G401 (cell line): ENCODE data around the gene TTC23. TPM values are rescaled to one million over a fixed set of nuclear protein-coding genes. Genes with fewer than 3 reads are reported as not detected.
"Not testable (repeated sequence)": the region's sequence is repeated elsewhere in the genome, so short reads cannot be mapped to it uniquely, and the experiment has no call there.

ENCODE experiments used
- DNase-seq: peaks from one replicate; pipeline ENCODE4 v3.0.0-alpha.2; 2015; ENCODE audit warnings: low spot score
- in situ Hi-C: cut with HindIII; loops from 2 replicates; pipeline ENCODE4 v1.10.0; 2016; ENCODE audit warnings: low sequenced_read_pairs, mixed read lengths
- total RNA-seq: library from RNA; depleted of rRNA; stranded (reverse); fragments of >200 nt; shearing (Covaris generic); gene quantifications from 2 replicates; pipeline ENCODE4 v1.2.3, GENCODE V29; 2014

Gene TTC23
- total RNA-seq, 1 experiment from 2014 or later = 31.5 TPM

- in situ Hi-C loops = no loop called here
- DNase-seq = peak; percentile 100
Measured at GRCh38 chr15:99250857-99251841, 1.8 kb upstream of the TTC23 start, which contains the start of gene LRRC28. Gene LRRC28, plus strand, starts transcription at chr15:99251481. Its CDS starts 4,477 bp downstream, at chr15:99255958.

- in situ Hi-C loops = no loop called here
Measured at GRCh38 chr15:99250494-99250856, 1.1 kb upstream of the TTC23 start.

GRCh38 chr15:99250001-99250400 lies 620 bp upstream of the TTC23 start:
- DNase-seq = no peak
- in situ Hi-C loops = no loop called here

More at GRCh38 chr15:99250494-99250856, 1.1 kb upstream of the TTC23 start:
- DNase-seq = no peak

- DNase-seq = no peak
- in situ Hi-C loops = no loop called here
Measured at GRCh38 chr15:99248000-99248715, 1.2 kb downstream of the TTC23 start.

GRCh38 chr15:99247062-99247461 lies 2.3 kb downstream of the TTC23 start:
- in situ Hi-C loops = no loop called here
- no peak for DNase-seq

- in situ Hi-C loops = no loop called here
- DNase-seq = no peak
Measured at GRCh38 chr15:99244306-99244705, 5.1 kb downstream of the TTC23 start.

GRCh38 chr15:99241752-99242151 lies 7.6 kb downstream of the TTC23 start:
- in situ Hi-C loops = no loop called here
- DNase-seq = no peak

GRCh38 chr15:99239545-99240198 lies 9.7 kb downstream of the TTC23 start:
- in situ Hi-C loops = no loop called here
- DNase-seq = no peak

- no peak for DNase-seq
- in situ Hi-C loops = no loop called here
Measured at GRCh38 chr15:99238849-99239248, 10.5 kb downstream of the TTC23 start.

- DNase-seq, in situ Hi-C loops: not testable (repeated sequence)
Measured at GRCh38 chr15:99234160-99234559, 15.2 kb downstream of the TTC23 start.

- in situ Hi-C loops = no loop called here
- DNase-seq = no peak
Measured at GRCh38 chr15:99232740-99233139, 16.6 kb downstream of the TTC23 start.

GRCh38 chr15:99230867-99231266 lies 18.5 kb downstream of the TTC23 start:
- in situ Hi-C loops = no loop called here

GRCh38 chr15:99228120-99228770 lies 21.1 kb downstream of the TTC23 start:
- DNase-seq = no peak
- in situ Hi-C loops = no loop called here

More at GRCh38 chr15:99230867-99231266, 18.5 kb downstream of the TTC23 start:
- no peak for DNase-seq

- DNase-seq = no peak
- in situ Hi-C loops = no loop called here
Measured at GRCh38 chr15:99226802-99227201, 22.6 kb downstream of the TTC23 start.

- DNase-seq = no peak
- in situ Hi-C loops = no loop called here
Measured at GRCh38 chr15:99224372-99225214, 24.8 kb downstream of the TTC23 start.

- in situ Hi-C loops = loop anchor here (5.0 kb wide), 1 partner anchor 46 kb away; no protein-coding TSS in a partner anchor
- peak; percentile 49 for DNase-seq
Measured at GRCh38 chr15:99213187-99213811, 36.1 kb downstream of the TTC23 start.

GRCh38 chr15:99212406-99212805 lies 37.0 kb downstream of the TTC23 start:
- DNase-seq = no peak
- in situ Hi-C loops = loop anchor here (5.0 kb wide), 1 partner anchor 45 kb away; no protein-coding TSS in a partner anchor

GRCh38 chr15:99211926-99212325 lies 37.5 kb downstream of the TTC23 start:
- in situ Hi-C loops = loop anchor here (5.0 kb wide), 1 partner anchor 45 kb away; no protein-coding TSS in a partner anchor
- no peak for DNase-seq
